Measurements from ENCODE around the gene PLAA. TPM values are rescaled to one million over a fixed set of nuclear protein-coding genes. Genes with fewer than 3 reads are reported as not detected.
A peak's percentile ranks its signal among the peaks of the same experiment; 100 is the strongest.

PLAA gene
- total RNA-seq, 1 donor from 2014 or later = 44.0 TPM

- no peak for TF ChIP-seq CTCF (conservative IDR thresholded peaks at IDR 0.05)
- peak overlapping the region; percentile 99 for H3K4me3 Mint-ChIP-seq
- no peak overlapping the region for H3K27ac Mint-ChIP-seq (ENCODE audit: unreplicated experiment)
- peaks cover 9% of the 10 kb centered on the region for H3K36me3 Mint-ChIP-seq (ENCODE audit: low read depth)
- DNase-seq (ENCODE audit: low read depth, low spot score) = no peak
- peaks cover 3% of the 10 kb centered on the region for H3K9me3 Mint-ChIP-seq
- H3K4me1 Mint-ChIP-seq = peaks cover 41% of the 10 kb centered on the region
- H3K27me3 Mint-ChIP-seq (ENCODE audit: low read depth) = no peaks in the 10 kb centered on the region
These were observed 1.5 kb downstream of the PLAA start for GRCh38 chr9:26945591-26945990.

- Mint-ChIP-seq H3K4me3 (no peak overlapping the region), H3K27ac (ENCODE audit: unreplicated experiment) (no peak overlapping the region), H3K27me3 (ENCODE audit: low read depth) (no peaks in the 10 kb centered on the region), H3K9me3 (peaks cover 11% of the 10 kb centered on the region), H3K36me3 (ENCODE audit: low read depth) (peaks cover 30% of the 10 kb centered on the region), H3K4me1 (peaks cover 28% of the 10 kb centered on the region)
- no peak for DNase-seq (ENCODE audit: low read depth, low spot score)
- no peak for TF ChIP-seq CTCF (conservative IDR thresholded peaks at IDR 0.05)
These were observed 6.3 kb downstream of the PLAA start for GRCh38 chr9:26940779-26941178.

- no peak overlapping the region for H3K27ac Mint-ChIP-seq (ENCODE audit: unreplicated experiment)
- H3K9me3 Mint-ChIP-seq = peaks cover 11% of the 10 kb centered on the region
- peaks cover 30% of the 10 kb centered on the region for H3K36me3 Mint-ChIP-seq (ENCODE audit: low read depth)
- H3K27me3 Mint-ChIP-seq (ENCODE audit: low read depth) = no peaks in the 10 kb centered on the region
- TF ChIP-seq CTCF (conservative IDR thresholded peaks at IDR 0.05) = no peak
- H3K4me1 Mint-ChIP-seq = peaks cover 22% of the 10 kb centered on the region
- DNase-seq (ENCODE audit: low read depth, low spot score) = no peak
- H3K4me3 Mint-ChIP-seq = no peak overlapping the region
These were observed 6.9 kb downstream of the PLAA start for GRCh38 chr9:26939955-26940711.

- Mint-ChIP-seq H3K4me3 (no peak overlapping the region), H3K27ac (ENCODE audit: unreplicated experiment) (no peak overlapping the region), H3K27me3 (ENCODE audit: low read depth) (no peaks in the 10 kb centered on the region), H3K36me3 (ENCODE audit: low read depth) (peaks cover 26% of the 10 kb centered on the region), H3K9me3 (peaks cover 11% of the 10 kb centered on the region), H3K4me1 (peaks cover 9% of the 10 kb centered on the region)
- no peak for TF ChIP-seq CTCF (conservative IDR thresholded peaks at IDR 0.05)
- DNase-seq (ENCODE audit: low read depth, low spot score) = no peak
These were observed 9.1 kb downstream of the PLAA start for GRCh38 chr9:26937816-26938371.

GRCh38 chr9:26935847-26936246 is 11.2 kb downstream of the PLAA start:
- peaks cover 5% of the 10 kb centered on the region for H3K4me1 Mint-ChIP-seq
- H3K27ac Mint-ChIP-seq (ENCODE audit: unreplicated experiment) = no peak overlapping the region
- H3K9me3 Mint-ChIP-seq = peaks cover 8% of the 10 kb centered on the region
- no peak for DNase-seq (ENCODE audit: low read depth, low spot score)
- no peak overlapping the region for H3K4me3 Mint-ChIP-seq
- peaks cover 22% of the 10 kb centered on the region for H3K36me3 Mint-ChIP-seq (ENCODE audit: low read depth)
- no peaks in the 10 kb centered on the region for H3K27me3 Mint-ChIP-seq (ENCODE audit: low read depth)
- no peak for TF ChIP-seq CTCF (conservative IDR thresholded peaks at IDR 0.05)

All from neural crest cell (in vitro differentiated cells).